HL-60 (cell line): ENCODE data around the gene ACOX3.

Experiments
- CTCF ChIP-seq: IDR thresholded peaks from one replicate; pipeline ENCODE4 v1.5.1; 2011; ENCODE audit warnings: low read length, control low read depth, inconsistent platforms; ENCODE audit not compliant: insufficient read depth
- GABPA ChIP-seq: IDR thresholded peaks from 2 replicates; pipeline ENCODE4 v1.6.1; 2012; ENCODE audit warnings: low read depth
- POLR2AphosphoS5 ChIP-seq: IDR thresholded peaks from 2 replicates; pipeline ENCODE4 v1.6.1; 2012; ENCODE audit warnings: low read depth
- REST ChIP-seq: IDR thresholded peaks from 2 replicates; pipeline ENCODE4 v1.6.1; 2012; ENCODE audit warnings: low read depth; ENCODE audit not compliant: insufficient replicate concordance
- SPI1 ChIP-seq: IDR thresholded peaks from 2 replicates; pipeline ENCODE4 v1.6.1; 2012; ENCODE audit warnings: low read depth, mild to moderate bottlenecking, borderline replicate concordance

- TF ChIP-seq CTCF (no peak), GABPA (no peak), POLR2AphosphoS5 (no peak), REST (no peak), SPI1 (no peak)
These were observed 49.9 kb downstream of the ACOX3 start for GRCh38 chr4:8390577-8390976.
